Nephron progenitor cell (in vitro differentiated cells): ENCODE measurements around the gene ITGA2B.
"Not testable (repeated sequence)": the region's sequence is repeated elsewhere in the genome, so short reads cannot be mapped to it uniquely, and the experiment has no call there.

Experiments used
- DNase-seq: peaks from one replicate; pipeline ENCODE4 v3.0.0; 2021
- H3K27ac Mint-ChIP-seq: 2 replicates; pipeline ENCODE4 v1.8.0; 2021; ENCODE audit warnings: mild to moderate bottlenecking, moderate library complexity, mixed read lengths
- H3K27me3 Mint-ChIP-seq: 2 replicates; pipeline ENCODE4 v1.8.0; 2021; ENCODE audit warnings: mild to moderate bottlenecking, low read depth, mixed read lengths; ENCODE audit not compliant: poor library complexity
- H3K36me3 Mint-ChIP-seq: 2 replicates; pipeline ENCODE4 v1.8.0; 2021; ENCODE audit warnings: low read depth, mixed read lengths
- H3K4me1 Mint-ChIP-seq: 2 replicates; pipeline ENCODE4 v1.8.0; 2021; ENCODE audit warnings: mixed read lengths
- H3K4me3 Mint-ChIP-seq: 2 replicates; pipeline ENCODE4 v1.8.0; 2021; ENCODE audit warnings: mild to moderate bottlenecking, moderate library complexity, mixed read lengths
- H3K9me3 Mint-ChIP-seq: 2 replicates; pipeline ENCODE4 v1.8.0; 2021; ENCODE audit warnings: mild to moderate bottlenecking, moderate library complexity, mixed read lengths
- TF ChIP-seq, protein P1 (sequence below): fragments of 200-600 bp; sonication (generic); IDR thresholded peaks from 2 replicates; pipeline ENCODE4 v1.5.0; 2021; ENCODE audit warnings: antibody characterized with exemption

The ITGA2B gene

DNA sequence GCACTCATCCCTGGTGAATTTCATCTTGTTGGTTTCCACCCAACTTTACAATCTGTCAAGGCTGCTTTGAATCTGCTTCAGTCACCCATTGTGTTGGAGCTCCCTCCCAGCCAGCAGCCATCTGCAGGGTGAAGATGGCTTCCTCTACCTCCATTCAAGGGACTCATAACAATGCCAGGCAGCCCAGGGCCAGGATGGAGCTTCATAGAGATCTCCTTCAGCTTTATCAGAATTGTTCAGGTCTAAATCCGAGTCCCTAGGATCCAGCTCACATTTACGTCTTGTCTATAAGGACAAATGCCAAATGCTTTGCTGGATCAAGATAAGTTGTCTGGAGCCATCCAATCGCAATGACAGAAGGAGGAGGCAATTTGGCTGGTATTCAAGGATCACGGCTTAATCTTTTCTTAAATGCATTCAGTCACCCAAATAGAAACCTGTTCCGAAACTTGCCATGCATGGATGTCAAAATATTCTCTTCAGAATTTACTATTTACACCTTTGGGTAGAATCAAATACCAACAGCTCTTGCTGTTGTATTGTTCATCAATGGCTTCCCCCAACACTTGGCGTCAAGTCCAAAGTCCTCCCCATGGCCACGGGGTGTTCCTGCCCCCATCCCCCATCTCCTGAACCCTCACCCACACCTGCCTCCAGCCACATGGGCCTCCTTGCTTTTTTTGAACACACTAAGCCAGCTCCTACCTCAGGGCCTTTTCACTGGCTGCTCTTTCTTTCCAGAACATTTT is 22.0 kb downstream of the ITGA2B start:
- Mint-ChIP-seq H3K4me1 (peaks cover 28% of the 10 kb centered on the region), H3K36me3 (no peaks in the 10 kb centered on the region), H3K4me3 (no peak overlapping the region), H3K9me3 (peaks cover 7% of the 10 kb centered on the region), H3K27me3 (peaks cover 28% of the 10 kb centered on the region), H3K27ac (no peak overlapping the region)
- no peak for DNase-seq
- TF ChIP-seq, protein P1, sequence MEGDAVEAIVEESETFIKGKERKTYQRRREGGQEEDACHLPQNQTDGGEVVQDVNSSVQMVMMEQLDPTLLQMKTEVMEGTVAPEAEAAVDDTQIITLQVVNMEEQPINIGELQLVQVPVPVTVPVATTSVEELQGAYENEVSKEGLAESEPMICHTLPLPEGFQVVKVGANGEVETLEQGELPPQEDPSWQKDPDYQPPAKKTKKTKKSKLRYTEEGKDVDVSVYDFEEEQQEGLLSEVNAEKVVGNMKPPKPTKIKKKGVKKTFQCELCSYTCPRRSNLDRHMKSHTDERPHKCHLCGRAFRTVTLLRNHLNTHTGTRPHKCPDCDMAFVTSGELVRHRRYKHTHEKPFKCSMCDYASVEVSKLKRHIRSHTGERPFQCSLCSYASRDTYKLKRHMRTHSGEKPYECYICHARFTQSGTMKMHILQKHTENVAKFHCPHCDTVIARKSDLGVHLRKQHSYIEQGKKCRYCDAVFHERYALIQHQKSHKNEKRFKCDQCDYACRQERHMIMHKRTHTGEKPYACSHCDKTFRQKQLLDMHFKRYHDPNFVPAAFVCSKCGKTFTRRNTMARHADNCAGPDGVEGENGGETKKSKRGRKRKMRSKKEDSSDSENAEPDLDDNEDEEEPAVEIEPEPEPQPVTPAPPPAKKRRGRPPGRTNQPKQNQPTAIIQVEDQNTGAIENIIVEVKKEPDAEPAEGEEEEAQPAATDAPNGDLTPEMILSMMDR: no peak

DNA sequence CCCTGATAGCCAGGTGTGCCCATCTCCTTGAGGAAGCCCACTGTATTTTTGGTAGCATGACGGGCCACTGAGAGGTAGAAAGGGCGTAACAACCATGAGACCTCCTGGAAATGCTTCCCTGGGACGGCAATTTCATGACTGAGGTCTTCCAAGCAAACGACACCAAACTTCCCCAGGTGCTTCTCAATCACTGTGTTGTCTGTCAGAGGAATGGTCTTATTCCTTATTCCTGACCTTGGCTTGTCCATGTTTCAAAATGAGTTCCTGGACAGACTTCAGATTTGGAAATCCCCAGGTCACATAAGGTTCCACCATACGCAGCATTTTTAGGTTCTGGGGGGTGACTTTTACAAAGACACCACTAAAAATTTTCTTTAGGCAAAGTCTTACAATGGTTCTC is 24.4 kb downstream of the ITGA2B start:
- H3K9me3 Mint-ChIP-seq, H3K36me3 Mint-ChIP-seq, H3K27ac Mint-ChIP-seq, DNase-seq: not testable (repeated sequence)
- H3K4me1 Mint-ChIP-seq: peaks cover 43% of the 10 kb centered on the region
- H3K27me3 Mint-ChIP-seq: peaks cover 28% of the 10 kb centered on the region
- H3K4me3 Mint-ChIP-seq: peak overlapping the region; percentile 86

DNA sequence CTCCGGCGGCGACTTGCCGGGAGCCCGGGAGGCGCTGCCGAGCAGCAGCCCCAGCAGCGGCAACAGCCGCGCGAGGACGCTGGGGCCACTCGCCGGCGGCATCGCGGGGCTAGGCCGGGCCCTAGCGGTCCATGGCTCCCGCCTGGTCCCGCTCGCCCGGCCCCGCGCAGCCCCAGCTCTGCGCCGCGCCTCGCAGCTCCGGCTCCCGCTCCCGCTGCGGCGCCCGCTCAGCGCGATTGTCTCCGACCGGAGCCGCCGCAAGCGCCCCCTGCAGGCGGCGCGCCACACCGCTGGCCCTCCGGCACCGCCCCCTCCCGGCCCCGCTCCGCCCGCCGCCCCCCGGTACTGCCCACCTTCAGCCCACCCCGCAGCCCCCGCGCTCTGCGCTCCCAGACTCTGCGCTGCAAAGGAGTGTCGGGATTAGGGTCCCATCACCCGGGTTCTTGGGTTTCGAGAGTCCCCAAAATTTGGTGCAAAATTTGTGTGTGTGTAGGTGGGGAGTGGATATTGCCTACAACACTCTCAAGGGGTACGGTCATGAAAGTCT is 25.8 kb downstream of the ITGA2B start, which contains the start of gene FAM171A2:
Gene FAM171A2, minus strand, starts transcription at position 241 of the 547 bp plus-strand sequence. Its CDS starts 139 bp downstream, at position 102.
- peaks cover 5% of the 10 kb centered on the region for H3K36me3 Mint-ChIP-seq
- peaks cover 3% of the 10 kb centered on the region for H3K9me3 Mint-ChIP-seq
- no peak within 1 kb of the TSS for H3K27ac Mint-ChIP-seq
- peaks cover 28% of the 10 kb centered on the region for H3K27me3 Mint-ChIP-seq
- TF ChIP-seq, protein P1: no peak
- H3K4me3 Mint-ChIP-seq: peak within 1 kb of the TSS; percentile 87
- peak; percentile 91 for DNase-seq
- H3K4me1 Mint-ChIP-seq: peaks cover 46% of the 10 kb centered on the region

DNA sequence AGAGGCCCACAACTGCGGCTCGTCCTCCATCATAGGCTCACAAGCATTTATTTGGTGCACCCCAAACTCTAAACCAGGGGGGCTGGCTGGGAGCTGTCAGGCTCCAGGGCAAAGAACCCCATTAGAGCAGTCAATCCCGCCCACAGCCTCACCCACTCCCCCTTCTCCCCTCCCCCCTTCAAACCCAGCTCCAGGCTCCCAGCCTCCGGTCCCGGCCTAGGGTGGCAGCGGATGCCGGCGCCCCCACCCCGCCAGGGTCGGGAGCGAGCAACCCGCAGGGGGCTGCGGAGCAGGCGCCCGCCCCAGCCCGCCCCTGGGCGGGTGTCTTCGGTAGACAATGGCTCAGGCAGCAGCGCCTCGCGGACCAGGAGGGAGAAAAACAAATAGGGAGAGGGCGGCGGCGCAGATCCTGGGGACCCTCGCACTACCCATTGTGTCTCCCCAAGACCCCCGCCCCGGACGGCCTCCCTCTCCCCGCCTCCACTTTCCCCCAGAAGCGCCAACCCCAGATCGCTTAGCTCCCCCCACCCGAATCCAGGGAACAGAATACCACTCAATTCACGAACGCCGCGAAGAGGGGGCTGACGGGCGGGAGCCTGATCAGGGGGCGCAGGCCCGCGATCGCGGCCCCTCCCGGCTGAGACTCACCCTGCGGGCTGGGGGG is 26.4 kb downstream of the ITGA2B start:
- TF ChIP-seq, protein P1: no peak
- peaks cover 47% of the 10 kb centered on the region for H3K4me1 Mint-ChIP-seq
- no peak overlapping the region for H3K27ac Mint-ChIP-seq
- DNase-seq: peak; percentile 50
- H3K4me3 Mint-ChIP-seq: peak overlapping the region; percentile 87
- H3K36me3 Mint-ChIP-seq: peaks cover 6% of the 10 kb centered on the region
- peaks cover 23% of the 10 kb centered on the region for H3K27me3 Mint-ChIP-seq
- H3K9me3 Mint-ChIP-seq: peaks cover 3% of the 10 kb centered on the region

DNA sequence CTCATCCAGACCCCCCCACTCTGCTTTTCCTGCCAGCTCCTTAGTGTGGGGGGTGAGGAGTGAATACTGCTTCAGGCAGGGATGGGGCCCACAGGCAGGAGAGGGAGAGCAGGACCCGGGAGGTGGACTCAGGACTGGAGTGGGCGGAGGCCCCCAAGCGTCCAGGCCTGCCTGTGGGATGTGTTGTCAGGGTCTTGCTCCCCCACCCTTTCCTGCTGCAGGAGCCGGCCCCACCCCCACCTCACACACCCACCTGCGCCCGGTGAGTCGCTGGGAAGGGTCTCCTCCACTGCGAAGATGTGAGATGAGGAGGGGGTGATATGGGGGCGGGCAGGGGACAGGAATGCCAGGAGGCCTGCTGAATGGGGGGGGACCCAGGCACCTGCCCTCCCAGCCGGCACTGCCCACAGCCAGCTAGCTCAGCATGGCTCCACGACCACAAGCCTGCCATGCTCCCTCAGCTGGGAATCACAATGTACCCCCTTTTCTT is 26.9 kb downstream of the ITGA2B start:
- Mint-ChIP-seq H3K27me3 (peaks cover 22% of the 10 kb centered on the region), H3K36me3 (peaks cover 6% of the 10 kb centered on the region), H3K4me1 (peaks cover 47% of the 10 kb centered on the region), H3K9me3 (no peaks in the 10 kb centered on the region), H3K27ac (no peak overlapping the region), H3K4me3 (peak overlapping the region; percentile 87)
- DNase-seq: no peak
- TF ChIP-seq, protein P1: no peak
